IPS-20b (cell line): ENCODE results near the gene DNAJB11.

Experiments used
- H3K27ac ChIP-seq: one replicate; pipeline ENCODE4 v1.5.1; 2013; ENCODE audit warnings: low read length
- H3K27me3 ChIP-seq: 2 replicates; pipeline ENCODE4 v1.6.1; 2013; ENCODE audit warnings: mild to moderate bottlenecking, low read length, inconsistent platforms; ENCODE audit not compliant: insufficient read depth
- H3K36me3 ChIP-seq: 2 replicates; pipeline ENCODE4 v1.6.1; 2013; ENCODE audit warnings: low read depth, mild to moderate bottlenecking, inconsistent platforms, low read length, moderate library complexity; ENCODE audit not compliant: insufficient read depth
- H3K4me1 ChIP-seq: 2 replicates; pipeline ENCODE4 v1.6.1; 2013; ENCODE audit warnings: mild to moderate bottlenecking, control low read depth, inconsistent platforms, low read length, moderate library complexity; ENCODE audit not compliant: insufficient read depth
- H3K4me3 ChIP-seq: 2 replicates; pipeline ENCODE4 v1.5.1; 2013; ENCODE audit warnings: mild to moderate bottlenecking, low read length, inconsistent platforms
- H3K9ac ChIP-seq: 2 replicates; pipeline ENCODE4 v1.6.1; 2013; ENCODE audit warnings: low read depth, mild to moderate bottlenecking, inconsistent platforms, low read length, moderate library complexity
- H3K9me3 ChIP-seq: 2 replicates; pipeline ENCODE4 v1.6.1; 2013; ENCODE audit warnings: mild to moderate bottlenecking, low read depth, low read length, inconsistent platforms; ENCODE audit not compliant: insufficient read depth

DNAJB11 gene

GRCh38 chr3:186588632-186589031, 18.1 kb downstream of the DNAJB11 start:
- Histone ChIP-seq H3K27me3 (no peaks in the 10 kb centered on the region), H3K27ac (no peak overlapping the region), H3K36me3 (peaks cover 26% of the 10 kb centered on the region), H3K9me3 (no peaks in the 10 kb centered on the region), H3K4me1 (no peaks in the 10 kb centered on the region), H3K4me3 (no peak overlapping the region), H3K9ac (no peak overlapping the region)

- Histone ChIP-seq H3K4me1 (no peaks in the 10 kb centered on the region), H3K36me3 (peaks cover 21% of the 10 kb centered on the region), H3K27me3 (no peaks in the 10 kb centered on the region), H3K27ac (no peak overlapping the region), H3K9ac (no peak overlapping the region), H3K4me3 (no peak overlapping the region), H3K9me3 (no peaks in the 10 kb centered on the region)
These were observed 18.6 kb downstream of the DNAJB11 start for GRCh38 chr3:186589121-186589520.

- no peaks in the 10 kb centered on the region for H3K9me3 ChIP-seq
- H3K27ac ChIP-seq, result no peak overlapping the region
- H3K4me1 ChIP-seq, result no peaks in the 10 kb centered on the region
- H3K27me3 ChIP-seq, result no peaks in the 10 kb centered on the region
- no peak overlapping the region for H3K4me3 ChIP-seq
- H3K9ac ChIP-seq, result no peak overlapping the region
- H3K36me3 ChIP-seq, result peaks cover 12% of the 10 kb centered on the region
These were observed 19.5 kb downstream of the DNAJB11 start for GRCh38 chr3:186589856-186590579.

- peaks cover 5% of the 10 kb centered on the region for H3K36me3 ChIP-seq
These were observed 20.2 kb downstream of the DNAJB11 start for GRCh38 chr3:186590580-186591295.

GRCh38 chr3:186592682-186593081, 22.2 kb downstream of the DNAJB11 start:
- H3K27ac ChIP-seq, result no peak overlapping the region
- no peak overlapping the region for H3K9ac ChIP-seq
- no peaks in the 10 kb centered on the region; the same call in 1 of the 2 replicates for H3K4me1 ChIP-seq
- no peaks in the 10 kb centered on the region for H3K9me3 ChIP-seq
- no peaks in the 10 kb centered on the region for H3K27me3 ChIP-seq
- no peak overlapping the region for H3K4me3 ChIP-seq
- H3K36me3 ChIP-seq, result no peaks in the 10 kb centered on the region

More at GRCh38 chr3:186590580-186591295, 20.2 kb downstream of the DNAJB11 start:
- H3K9ac ChIP-seq, result no peak overlapping the region
- H3K27ac ChIP-seq, result no peak overlapping the region
- no peaks in the 10 kb centered on the region for H3K27me3 ChIP-seq
- H3K9me3 ChIP-seq, result no peaks in the 10 kb centered on the region
- H3K4me3 ChIP-seq, result no peak overlapping the region
- H3K4me1 ChIP-seq, result no peaks in the 10 kb centered on the region

GRCh38 chr3:186593862-186594261, 23.3 kb downstream of the DNAJB11 start:
- Histone ChIP-seq H3K4me1 (no peaks in the 10 kb centered on the region; the same call in 1 of the 2 replicates), H3K36me3 (no peaks in the 10 kb centered on the region), H3K9me3 (no peaks in the 10 kb centered on the region), H3K27me3 (no peaks in the 10 kb centered on the region), H3K4me3 (no peak overlapping the region), H3K27ac (no peak overlapping the region), H3K9ac (no peak overlapping the region)

GRCh38 chr3:186594591-186595113, 24.1 kb downstream of the DNAJB11 start:
- no peaks in the 10 kb centered on the region; the same call in 1 of the 2 replicates for H3K4me1 ChIP-seq
- no peaks in the 10 kb centered on the region for H3K36me3 ChIP-seq
- no peak overlapping the region for H3K27ac ChIP-seq
- no peak overlapping the region for H3K4me3 ChIP-seq
- H3K9ac ChIP-seq, result no peak overlapping the region
- H3K9me3 ChIP-seq, result no peaks in the 10 kb centered on the region
- H3K27me3 ChIP-seq, result no peaks in the 10 kb centered on the region

GRCh38 chr3:186596568-186597287, 26.2 kb downstream of the DNAJB11 start:
- no peak overlapping the region for H3K9ac ChIP-seq

GRCh38 chr3:186598108-186598784, 27.7 kb downstream of the DNAJB11 start:
- Histone ChIP-seq H3K9ac (no peak overlapping the region), H3K27me3 (no peaks in the 10 kb centered on the region), H3K27ac (no peak overlapping the region), H3K36me3 (no peaks in the 10 kb centered on the region), H3K9me3 (no peaks in the 10 kb centered on the region), H3K4me3 (no peak overlapping the region), H3K4me1 (no peaks in the 10 kb centered on the region; the same call in 1 of the 2 replicates)

More at GRCh38 chr3:186596568-186597287, 26.2 kb downstream of the DNAJB11 start:
- H3K9me3 ChIP-seq, result no peaks in the 10 kb centered on the region
- H3K27ac ChIP-seq, result no peak overlapping the region
- no peaks in the 10 kb centered on the region; the same call in 1 of the 2 replicates for H3K4me1 ChIP-seq
- no peaks in the 10 kb centered on the region for H3K36me3 ChIP-seq
- H3K4me3 ChIP-seq, result no peak overlapping the region
- no peaks in the 10 kb centered on the region for H3K27me3 ChIP-seq

- Histone ChIP-seq H3K36me3 (no peaks in the 10 kb centered on the region), H3K9ac (no peak overlapping the region), H3K9me3 (no peaks in the 10 kb centered on the region), H3K4me1 (no peaks in the 10 kb centered on the region; the same call in 1 of the 2 replicates), H3K27ac (no peak overlapping the region), H3K4me3 (no peak overlapping the region), H3K27me3 (no peaks in the 10 kb centered on the region)
These were observed 28.2 kb downstream of the DNAJB11 start for GRCh38 chr3:186598794-186599141.

GRCh38 chr3:186599142-186599784, 28.7 kb downstream of the DNAJB11 start:
- no peaks in the 10 kb centered on the region for H3K9me3 ChIP-seq
- no peaks in the 10 kb centered on the region for H3K36me3 ChIP-seq
- H3K9ac ChIP-seq, result no peak overlapping the region
- no peaks in the 10 kb centered on the region for H3K27me3 ChIP-seq
- H3K4me1 ChIP-seq, result no peaks in the 10 kb centered on the region; the same call in 1 of the 2 replicates
- H3K4me3 ChIP-seq, result no peak overlapping the region
- no peak overlapping the region for H3K27ac ChIP-seq
